Measurements from ENCODE around the gene IL1RL2. TPM values are rescaled to one million over a fixed set of nuclear protein-coding genes. Genes with fewer than 3 reads are reported as not detected.

IL1RL2 gene
- total and polyA plus RNA-seq, 2 of the 4 experiments (the other 2 are of a cell fraction) = 0.09 to 0.36 TPM

- no peak overlapping the region for H3K4me2 ChIP-seq (ENCODE audit: low read depth, low read length)
- peaks cover 34% of the 10 kb centered on the region for H3K9me3 ChIP-seq (ENCODE audit: control insufficient read depth, insufficient read depth, low read length)
- in situ Hi-C loops (cut with MboI; ENCODE audit: low sequenced_read_pairs) = loop anchor here (10.0 kb wide), 1 partner anchor 120 kb away; no protein-coding TSS in a partner anchor
Measured at GRCh38 chr2:102145107-102145506, 41.7 kb upstream of the IL1RL2 start.

More at GRCh38 chr2:102145107-102145506, 41.7 kb upstream of the IL1RL2 start:
- peaks cover 17% of the 10 kb centered on the region for H3K9me1 ChIP-seq (ENCODE audit: insufficient read depth, low read length)
- DNase-seq (no peak), ATAC-seq (ENCODE audit: low read depth) (no peak)
- TF ChIP-seq CHD1 (IDR thresholded peaks at IDR 0.05; ENCODE audit: low read depth, low read length) = no peak
- H3K4me3 ChIP-seq (ENCODE audit: insufficient read depth, low read depth, low read length) = no peak overlapping the region
- peaks cover 40% of the 10 kb centered on the region for H3K36me3 ChIP-seq (ENCODE audit: control insufficient read depth, insufficient read depth, low read length)
- H2AK5ac ChIP-seq (ENCODE audit: low read depth, low read length) = no peak overlapping the region
- no peak overlapping the region for H4K8ac ChIP-seq (ENCODE audit: low read depth in 2 of 2, low read length in 2 of 2)
- H2BK120ac ChIP-seq (ENCODE audit: low read depth, low read length) = no peak overlapping the region
- H3K23ac ChIP-seq (ENCODE audit: low read depth, low read length) = no peak overlapping the region
- peaks cover 19% of the 10 kb centered on the region for H3K4me1 ChIP-seq (ENCODE audit: control insufficient read depth, insufficient read depth, low read length)
- H4K5ac ChIP-seq (ENCODE audit: low read depth, low read length) = no peak overlapping the region
- H3K27me3 ChIP-seq (ENCODE audit: control insufficient read depth, insufficient read depth, low read length) = no peaks in the 10 kb centered on the region
- no peak overlapping the region for H2AFZ ChIP-seq (replicated peaks; ENCODE audit: low read length, poor library complexity)
- BruUV-seq (replicated peaks) = no TSS peak
- POLR2A ChIA-PET (ENCODE audit: unreplicated experiment) = no interaction called here
- no peak overlapping the region for H3K56ac ChIP-seq (ENCODE audit: extremely low read depth, insufficient read depth, low read length)
- H2AK9ac ChIP-seq (replicated peaks; ENCODE audit: low read depth, low read length, poor library complexity) = no peak overlapping the region
- WGBS, 2 experiments (ENCODE audit: extremely low coverage in 2 of 2, insufficient read length in 1 of 2) = 91% methylated on average over 3 of the region's 4 CpGs; no CpG with 5 or more reads in 1 of the 2 experiments
- dilution Hi-C loops (cut with HindIII; ENCODE audit: low sequenced_read_pairs, unreplicated experiment) = no loop called here
- no peak overlapping the region for H3K27ac ChIP-seq (ENCODE audit: insufficient read depth, low read length)
- H2BK15ac ChIP-seq (ENCODE audit: low read depth, low read length) = no peak overlapping the region
- peaks cover 44 to 76% of the 10 kb centered on the region in 2 experiments for H3K79me1 ChIP-seq (ENCODE audit: low read depth in 1 of 2, low read length in 2 of 2)
- no peak overlapping the region for H2BK5ac ChIP-seq (ENCODE audit: low read depth, low read length, poor library complexity, severe bottlenecking)
- peaks cover 11% of the 10 kb centered on the region for H4K20me1 ChIP-seq (ENCODE audit: insufficient read depth, low read length)
- CTCF ChIA-PET = no interaction called here
- H2BK20ac ChIP-seq (ENCODE audit: low read depth, low read length) = no peak overlapping the region
- intact Hi-C loops (cut with micrococcal nuclease) = no loop called here
- no peak overlapping the region for H3K14ac ChIP-seq (replicated peaks; ENCODE audit: low read depth, low read length)
- no peak overlapping the region for H3K18ac ChIP-seq (ENCODE audit: low read depth, low read length)
- no peak overlapping the region for H3K4ac ChIP-seq (ENCODE audit: low read depth, low read length)
- H3K9ac ChIP-seq (ENCODE audit: low read depth, low read length) = no peak overlapping the region
- H4K91ac ChIP-seq (ENCODE audit: insufficient read depth, low read depth, low read length) = no peak overlapping the region

All from IMR-90 (cell line).